ENCODE measurements around the gene SSUH2. TPM values are rescaled to one million over a fixed set of nuclear protein-coding genes. Genes with fewer than 3 reads are reported as not detected.

The SSUH2 gene
- total RNA-seq, 2 experiments from 2014 or later: not detected

DNA sequence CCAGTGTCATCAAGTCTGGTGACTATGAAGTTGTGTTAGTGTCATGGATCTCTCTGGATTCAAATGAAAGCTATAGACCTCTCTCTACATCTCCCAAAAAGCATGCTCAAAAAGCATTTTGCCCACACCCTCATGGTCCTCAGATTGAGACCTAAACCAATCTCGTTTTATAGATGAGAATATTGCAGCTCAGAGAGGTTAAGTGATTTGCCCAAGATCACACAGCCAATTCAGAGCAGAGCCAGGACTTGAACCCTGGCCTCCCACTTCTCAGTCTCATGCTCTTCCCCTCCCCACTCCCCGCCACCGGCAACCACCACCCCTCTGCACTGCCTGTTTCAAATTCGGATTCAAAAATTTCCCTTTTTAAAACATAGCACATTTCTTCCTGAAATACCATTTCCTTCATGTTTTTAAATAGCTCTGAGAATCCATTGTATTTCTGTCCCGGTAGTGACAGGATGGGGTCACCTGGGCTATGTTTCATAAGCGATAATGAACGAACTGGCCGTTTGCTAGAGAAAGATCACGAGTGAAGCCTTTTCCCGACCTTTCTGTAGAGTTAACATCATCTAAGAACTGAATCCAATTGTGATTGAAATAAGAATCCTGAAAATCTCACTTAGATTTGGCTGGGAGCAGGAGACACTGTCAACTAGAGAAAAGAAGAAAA, 769 bp downstream of the SSUH2 start:
- CTCF ChIA-PET: no interaction called here
- no peaks in the 10 kb centered on the region for H3K4me1 Mint-ChIP-seq (ENCODE audit: low read depth)

GRCh38 chr3:8642001-8642400, 2.6 kb downstream of the SSUH2 start:
- Mint-ChIP-seq H3K9me3 (no peaks in the 10 kb centered on the region), H3K4me3 (no peak overlapping the region), H3K4me1 (ENCODE audit: low read depth) (no peaks in the 10 kb centered on the region), H3K36me3 (no peaks in the 10 kb centered on the region), H3K27ac (no peak overlapping the region), H3K27me3 (peaks cover 6% of the 10 kb centered on the region)
- CTCF ChIA-PET: interaction anchor here (0.9 kb wide), 1 partner anchor 20 kb away, joined by 3 read pairs; no protein-coding TSS in a partner anchor
- intact Hi-C loops (cut with micrococcal nuclease): no loop called here
- no peak for DNase-seq
- POLR2A ChIA-PET: no interaction called here

More for the DNA sequence above, 769 bp downstream of the SSUH2 start:
- no peaks in the 10 kb centered on the region for H3K36me3 Mint-ChIP-seq
- peaks cover 6% of the 10 kb centered on the region for H3K27me3 Mint-ChIP-seq
- no peaks in the 10 kb centered on the region for H3K9me3 Mint-ChIP-seq
- no peak overlapping the region for H3K4me3 Mint-ChIP-seq
- H3K27ac Mint-ChIP-seq: no peak overlapping the region
- intact Hi-C loops (cut with micrococcal nuclease): no loop called here
- POLR2A ChIA-PET: no interaction called here
- no peak for DNase-seq

GRCh38 chr3:8641472-8641871, 3.1 kb downstream of the SSUH2 start:
- POLR2A ChIA-PET: no interaction called here
- CTCF ChIA-PET: interaction anchor here (0.9 kb wide), 1 partner anchor 20 kb away, joined by 3 read pairs; no protein-coding TSS in a partner anchor
- intact Hi-C loops (cut with micrococcal nuclease): no loop called here
- Mint-ChIP-seq H3K27ac (no peak overlapping the region), H3K36me3 (no peaks in the 10 kb centered on the region), H3K4me1 (ENCODE audit: low read depth) (no peaks in the 10 kb centered on the region), H3K27me3 (peaks cover 6% of the 10 kb centered on the region), H3K4me3 (no peak overlapping the region), H3K9me3 (peaks cover 2% of the 10 kb centered on the region)
- DNase-seq: no peak

GRCh38 chr3:8640223-8640622, 4.4 kb downstream of the SSUH2 start:
- no peaks in the 10 kb centered on the region for H3K4me1 Mint-ChIP-seq (ENCODE audit: low read depth)
- ChIA-PET POLR2A (no interaction called here), CTCF (no interaction called here)
- DNase-seq: no peak
- no peak overlapping the region for H3K4me3 Mint-ChIP-seq
- H3K36me3 Mint-ChIP-seq: no peaks in the 10 kb centered on the region
- intact Hi-C loops (cut with micrococcal nuclease): no loop called here
- H3K27me3 Mint-ChIP-seq: peaks cover 6% of the 10 kb centered on the region
- H3K9me3 Mint-ChIP-seq: peaks cover 8% of the 10 kb centered on the region
- no peak overlapping the region for H3K27ac Mint-ChIP-seq

DNA sequence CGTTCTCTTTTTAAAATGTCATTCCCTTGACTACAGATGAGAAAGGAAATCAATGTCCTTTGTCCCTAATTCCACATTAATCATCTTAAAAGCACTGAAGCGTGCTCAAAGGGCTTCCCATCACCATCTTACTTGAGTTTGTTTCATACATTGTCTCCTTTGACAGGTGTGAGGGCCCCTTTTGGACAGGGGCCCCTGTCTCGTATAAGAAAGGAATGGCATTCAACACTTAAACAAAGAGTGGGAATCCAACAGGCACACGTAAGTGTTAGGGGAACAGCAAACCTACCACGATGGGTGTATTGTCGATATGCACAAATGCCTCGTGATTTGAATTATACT, 5.0 kb downstream of the SSUH2 start:
- POLR2A ChIA-PET: no interaction called here
- intact Hi-C loops (cut with micrococcal nuclease): no loop called here
- H3K27ac Mint-ChIP-seq: no peak overlapping the region
- H3K4me1 Mint-ChIP-seq (ENCODE audit: low read depth): no peaks in the 10 kb centered on the region
- H3K4me3 Mint-ChIP-seq: no peak overlapping the region
- CTCF ChIA-PET: no interaction called here
- peaks cover 8% of the 10 kb centered on the region for H3K9me3 Mint-ChIP-seq
- no peaks in the 10 kb centered on the region for H3K36me3 Mint-ChIP-seq
- no peak for DNase-seq
- peaks cover 6% of the 10 kb centered on the region for H3K27me3 Mint-ChIP-seq

GRCh38 chr3:8638994-8639658, 5.5 kb downstream of the SSUH2 start:
- Mint-ChIP-seq H3K4me3 (no peak overlapping the region), H3K36me3 (no peaks in the 10 kb centered on the region), H3K9me3 (peaks cover 8% of the 10 kb centered on the region), H3K27ac (no peak overlapping the region), H3K4me1 (ENCODE audit: low read depth) (no peaks in the 10 kb centered on the region), H3K27me3 (peaks cover 5% of the 10 kb centered on the region)
- CTCF ChIA-PET: no interaction called here
- intact Hi-C loops (cut with micrococcal nuclease): no loop called here
- POLR2A ChIA-PET: no interaction called here
- no peak for DNase-seq

- ChIA-PET CTCF (no interaction called here), POLR2A (no interaction called here)
- intact Hi-C loops (cut with micrococcal nuclease): no loop called here
- Mint-ChIP-seq H3K9me3 (peaks cover 8% of the 10 kb centered on the region), H3K4me3 (no peak overlapping the region), H3K27me3 (peaks cover 1% of the 10 kb centered on the region), H3K36me3 (no peaks in the 10 kb centered on the region), H3K27ac (no peak overlapping the region), H3K4me1 (ENCODE audit: low read depth) (no peaks in the 10 kb centered on the region)
- no peak for DNase-seq
These were observed 7.2 kb downstream of the SSUH2 start for GRCh38 chr3:8637348-8637747.

GRCh38 chr3:8635631-8636030, 9.0 kb downstream of the SSUH2 start:
- H3K27ac Mint-ChIP-seq: no peak overlapping the region
- POLR2A ChIA-PET: no interaction called here
- CTCF ChIA-PET: no interaction called here
- intact Hi-C loops (cut with micrococcal nuclease): no loop called here
- DNase-seq: no peak
- no peak overlapping the region for H3K4me3 Mint-ChIP-seq
- no peaks in the 10 kb centered on the region for H3K36me3 Mint-ChIP-seq
- peaks cover 10% of the 10 kb centered on the region for H3K27me3 Mint-ChIP-seq
- H3K9me3 Mint-ChIP-seq: peaks cover 8% of the 10 kb centered on the region
- H3K4me1 Mint-ChIP-seq (ENCODE audit: low read depth): no peaks in the 10 kb centered on the region

- Mint-ChIP-seq H3K9me3 (peaks cover 8% of the 10 kb centered on the region), H3K4me1 (ENCODE audit: low read depth) (peaks cover under 1% of the 10 kb centered on the region), H3K27me3 (peaks cover 10% of the 10 kb centered on the region), H3K27ac (no peak overlapping the region), H3K36me3 (no peaks in the 10 kb centered on the region), H3K4me3 (no peak overlapping the region)
- intact Hi-C loops (cut with micrococcal nuclease): no loop called here
- POLR2A ChIA-PET: no interaction called here
- CTCF ChIA-PET: no interaction called here
- no peak for DNase-seq
These were observed 9.5 kb downstream of the SSUH2 start for GRCh38 chr3:8635125-8635524.

DNA sequence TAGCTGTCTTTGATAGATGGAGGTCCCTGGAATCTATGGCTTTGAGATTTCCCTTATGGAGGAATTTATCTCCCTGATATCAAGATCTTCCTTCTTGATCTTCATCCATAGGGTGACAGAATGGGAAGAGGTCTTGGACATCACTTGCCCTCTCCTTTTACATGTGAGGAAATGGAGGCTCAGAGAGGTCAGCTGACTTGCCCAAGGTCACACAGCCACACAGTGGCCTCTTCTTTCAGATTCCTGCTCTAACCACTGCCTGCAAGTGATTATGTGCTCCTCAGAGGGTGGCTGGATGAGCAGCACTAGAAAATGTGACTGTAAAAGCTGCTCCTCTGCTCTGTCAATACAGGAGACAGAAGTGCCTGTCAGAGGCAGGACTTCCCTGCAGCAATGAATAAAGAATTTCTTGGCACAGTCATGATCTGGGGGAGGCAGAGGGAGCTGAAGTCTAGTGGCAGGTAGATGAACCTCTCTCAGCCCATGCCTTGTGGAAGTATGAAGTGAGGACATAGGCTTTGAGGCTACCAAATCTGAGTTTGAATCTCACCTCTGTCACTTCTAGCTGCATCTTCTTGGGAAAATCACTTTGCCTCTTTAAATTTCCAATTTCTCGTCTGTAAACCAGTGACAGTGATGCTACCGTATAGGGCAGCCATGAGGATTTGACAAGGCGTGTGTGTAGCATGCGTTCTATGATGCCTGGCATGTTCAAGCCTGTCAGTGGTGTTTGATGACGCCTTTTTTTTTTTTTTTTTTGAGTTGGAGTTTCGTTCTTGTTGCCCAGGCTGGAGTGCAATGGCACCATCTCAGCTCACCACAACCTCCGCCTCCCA, 12.0 kb downstream of the SSUH2 start:
- intact Hi-C loops (cut with micrococcal nuclease): no loop called here
- Mint-ChIP-seq H3K27ac (no peak overlapping the region), H3K4me1 (ENCODE audit: low read depth) (peaks cover 13% of the 10 kb centered on the region), H3K4me3 (no peak overlapping the region), H3K36me3 (no peaks in the 10 kb centered on the region), H3K27me3 (peaks cover 10% of the 10 kb centered on the region), H3K9me3 (peaks cover 8% of the 10 kb centered on the region)
- POLR2A ChIA-PET: no interaction called here
- CTCF ChIA-PET: no interaction called here
- DNase-seq: no peak

DNA sequence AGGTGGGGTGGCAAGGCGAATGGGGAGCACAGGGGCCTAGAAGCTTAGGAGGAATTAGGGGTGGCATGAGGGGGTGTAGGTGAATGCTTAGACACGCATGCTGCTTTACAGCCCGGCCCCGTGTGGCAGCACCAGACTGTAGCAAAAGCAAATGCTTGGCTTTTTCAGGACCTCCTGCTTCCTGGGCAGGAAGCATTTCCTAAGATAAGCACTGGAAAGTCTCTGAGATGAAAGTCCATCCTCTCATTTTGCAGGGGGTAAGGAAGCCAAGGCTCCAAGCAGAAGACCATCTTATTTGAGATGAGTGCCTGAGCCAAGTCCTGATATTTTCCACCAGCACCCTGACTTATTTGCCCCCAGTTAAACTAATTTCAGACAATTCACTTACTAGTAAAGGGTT, 12.9 kb downstream of the SSUH2 start:
- CTCF ChIA-PET: no interaction called here
- DNase-seq: no peak
- peaks cover 13% of the 10 kb centered on the region for H3K27me3 Mint-ChIP-seq
- intact Hi-C loops (cut with micrococcal nuclease): no loop called here
- H3K27ac Mint-ChIP-seq: no peak overlapping the region
- H3K4me1 Mint-ChIP-seq (ENCODE audit: low read depth): peaks cover 17% of the 10 kb centered on the region
- H3K9me3 Mint-ChIP-seq: peaks cover 7% of the 10 kb centered on the region
- H3K36me3 Mint-ChIP-seq: no peaks in the 10 kb centered on the region
- POLR2A ChIA-PET: no interaction called here
- H3K4me3 Mint-ChIP-seq: no peak overlapping the region

GRCh38 chr3:8629151-8630021, 15.2 kb downstream of the SSUH2 start:
- POLR2A ChIA-PET: no interaction called here
- no peaks in the 10 kb centered on the region for H3K9me3 Mint-ChIP-seq
- CTCF ChIA-PET: no interaction called here
- H3K27ac Mint-ChIP-seq: no peak overlapping the region
- DNase-seq: peak; percentile 83
- H3K4me1 Mint-ChIP-seq (ENCODE audit: low read depth): peaks cover 17% of the 10 kb centered on the region
- H3K36me3 Mint-ChIP-seq: no peaks in the 10 kb centered on the region
- peaks cover 13% of the 10 kb centered on the region for H3K27me3 Mint-ChIP-seq
- H3K4me3 Mint-ChIP-seq: no peak overlapping the region
- intact Hi-C loops (cut with micrococcal nuclease): loop anchor here (5.0 kb wide), 1 partner anchor 127 kb away; the partner anchor contains the start of gene LMCD1
